HG03442 (cell line): ENCODE data around the gene MICALL1.
"Not testable (repeated sequence)": the region's sequence is repeated elsewhere in the genome, so short reads cannot be mapped to it uniquely, and the experiment has no call there.

Experiments used
- ATAC-seq: cut with Tn5 transposase; IDR thresholded peaks from one replicate; pipeline ENCODE4 v1.9.1; 2021; ENCODE audit warnings: mild to moderate bottlenecking, moderate library complexity; ENCODE audit not compliant: unreplicated experiment

MICALL1 gene

DNA sequence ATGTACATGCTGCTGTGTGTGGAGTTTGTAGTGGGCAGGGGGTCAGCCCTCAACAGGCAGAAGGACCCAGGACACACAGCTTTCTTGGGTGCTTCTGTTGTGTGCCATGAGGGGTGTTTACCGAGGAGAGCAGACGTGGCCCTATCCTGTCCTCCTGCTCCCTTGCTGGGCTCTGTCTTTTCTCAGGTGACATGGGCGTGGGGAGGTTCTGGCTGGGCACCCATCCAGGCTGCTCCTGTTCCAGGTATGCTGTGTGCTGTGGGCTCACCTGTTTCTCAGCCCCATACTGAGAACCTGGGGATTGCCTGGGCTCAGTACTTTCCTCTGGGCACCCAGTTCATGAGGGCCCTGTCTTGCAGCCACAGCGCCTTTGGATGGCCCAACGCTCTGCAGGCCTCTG lies 23.3 kb downstream of the MICALL1 start:
- ATAC-seq: no peak

DNA sequence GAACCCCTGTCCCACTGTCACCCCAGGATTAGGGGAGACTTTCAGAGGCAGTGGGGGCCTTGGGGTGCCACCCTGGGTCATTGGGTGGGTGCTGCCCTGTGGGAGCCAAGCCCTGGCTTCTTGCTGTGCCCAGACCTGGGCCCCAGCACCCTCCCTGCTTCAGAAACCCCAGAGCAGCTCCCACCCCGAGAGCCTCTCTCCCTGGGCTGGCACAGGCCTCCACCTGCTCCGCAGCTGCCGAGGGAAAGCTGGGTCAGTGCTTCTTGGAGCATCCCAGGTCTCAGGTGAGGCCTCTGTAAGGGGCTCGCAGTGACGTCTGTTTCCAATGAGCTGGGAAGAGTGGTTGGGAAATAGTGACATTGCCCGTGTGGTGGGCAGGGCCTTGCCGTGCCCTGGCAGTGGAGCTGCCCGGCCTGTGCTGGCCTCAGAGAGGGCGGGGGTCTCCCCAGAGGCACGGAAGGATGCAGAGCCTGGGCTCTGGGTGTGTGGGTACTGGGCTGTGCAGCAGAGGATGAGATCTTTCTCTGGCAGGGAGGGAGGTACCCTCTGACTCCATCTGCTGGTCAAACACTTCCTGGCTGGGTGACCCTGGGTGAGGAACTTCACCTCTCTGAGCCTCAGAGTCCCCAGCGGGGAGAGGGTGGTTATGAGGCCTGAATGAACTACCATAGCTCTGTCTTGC lies 24.3 kb downstream of the MICALL1 start:
- no peak for ATAC-seq

DNA sequence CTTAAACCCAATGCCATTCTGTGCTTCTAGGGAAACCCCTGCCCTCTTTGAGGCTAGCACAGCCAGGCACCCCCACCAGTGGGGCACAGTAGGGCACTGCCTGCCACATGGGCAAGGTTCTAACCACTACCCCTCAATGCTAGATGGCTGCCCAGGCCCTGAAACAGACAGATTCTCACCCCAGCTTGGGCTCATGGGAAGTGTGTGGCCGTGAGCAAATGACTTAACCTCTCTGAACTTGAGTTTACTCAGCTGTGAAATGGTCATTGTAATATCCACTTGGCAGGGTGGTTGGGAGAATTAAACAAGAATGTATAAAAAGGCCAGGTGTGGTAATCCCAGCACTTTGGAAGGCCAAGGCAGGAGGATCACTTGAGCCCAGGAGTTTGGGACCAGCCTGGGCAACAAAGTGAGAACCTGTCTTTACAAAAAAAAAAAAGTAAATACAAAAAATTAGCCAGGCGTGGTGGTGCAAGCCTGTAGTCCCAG lies 24.9 kb downstream of the MICALL1 start:
- no peak for ATAC-seq

DNA sequence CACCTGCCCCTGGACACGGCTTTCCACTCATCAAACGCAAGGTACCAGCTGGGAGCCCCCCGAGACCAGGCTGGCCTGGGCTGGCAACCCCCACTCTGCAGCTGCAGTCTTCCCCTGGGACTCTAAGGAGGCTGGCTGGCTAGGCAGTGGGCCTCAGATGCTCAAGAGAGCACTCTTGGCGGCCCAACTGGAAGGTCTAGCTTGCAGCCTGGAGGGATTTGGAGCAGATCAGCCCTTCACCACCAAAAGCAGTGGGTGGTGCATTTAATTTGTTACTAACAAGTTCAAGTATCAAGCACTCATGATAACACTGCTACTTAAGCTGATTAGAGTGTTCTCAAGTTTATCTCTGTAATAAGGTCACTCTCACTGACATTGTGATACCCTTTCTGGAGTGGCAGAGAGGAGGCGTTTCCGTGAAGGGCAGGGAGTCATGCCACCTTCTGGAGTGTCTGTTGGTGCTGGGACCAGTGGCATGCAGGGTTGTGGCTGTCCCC lies 25.8 kb downstream of the MICALL1 start:
- ATAC-seq: no peak

DNA sequence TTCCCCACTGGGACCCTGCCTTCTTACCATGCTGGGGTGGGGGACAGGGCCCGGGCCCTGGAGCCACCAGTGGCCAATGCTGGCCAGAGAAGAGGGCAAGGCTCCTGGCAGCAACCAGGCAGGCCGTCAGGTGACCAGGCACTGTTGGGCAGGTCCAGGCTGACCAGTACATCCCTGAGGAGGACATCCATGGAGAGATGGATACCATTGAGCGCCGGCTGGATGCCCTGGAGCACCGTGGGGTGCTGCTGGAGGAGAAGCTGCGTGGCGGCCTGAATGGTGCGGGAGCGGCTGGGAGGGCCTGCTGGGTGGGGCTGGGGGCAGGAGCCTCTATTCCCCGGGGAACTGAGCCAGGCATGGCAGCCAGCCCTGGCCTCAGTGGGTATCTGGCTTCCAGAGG lies 26.3 kb downstream of the MICALL1 start:
- ATAC-seq: no peak

DNA sequence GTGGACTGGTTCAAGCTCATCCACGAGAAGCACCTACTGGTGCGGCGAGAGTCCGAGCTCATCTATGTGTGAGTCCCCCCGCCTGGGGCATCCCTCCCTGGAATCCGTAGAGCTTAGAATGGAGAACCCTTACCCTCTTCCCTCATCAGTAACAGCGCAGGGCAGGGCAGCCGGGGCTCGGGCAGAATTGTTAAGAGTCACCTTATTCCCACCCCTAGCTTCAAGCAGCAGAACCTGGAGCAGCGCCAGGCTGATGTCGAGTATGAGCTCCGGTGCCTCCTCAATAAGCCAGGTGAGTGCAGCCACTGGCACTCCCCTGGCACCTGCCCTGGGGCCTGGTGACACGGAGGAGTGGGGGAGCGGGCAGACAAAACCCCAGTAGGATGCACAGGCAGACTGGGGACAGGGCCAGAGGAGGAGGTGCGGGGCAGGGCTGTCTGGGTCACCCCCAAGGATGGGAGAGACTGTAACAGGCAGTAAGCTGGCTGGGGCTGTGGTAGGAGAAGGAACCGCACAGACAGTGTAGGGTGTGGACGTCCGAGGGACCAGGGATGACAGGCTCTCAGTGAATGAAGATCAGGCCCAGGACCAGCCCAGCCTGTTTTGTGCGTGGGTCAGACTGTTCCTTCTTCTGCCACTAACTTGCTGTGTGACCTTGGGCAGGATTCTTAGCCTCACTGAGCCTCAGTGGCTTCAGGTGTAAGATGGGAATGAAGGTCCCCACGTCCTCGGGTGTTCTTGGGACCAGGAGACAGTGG lies 26.9 kb downstream of the MICALL1 start:
- ATAC-seq: no peak

DNA sequence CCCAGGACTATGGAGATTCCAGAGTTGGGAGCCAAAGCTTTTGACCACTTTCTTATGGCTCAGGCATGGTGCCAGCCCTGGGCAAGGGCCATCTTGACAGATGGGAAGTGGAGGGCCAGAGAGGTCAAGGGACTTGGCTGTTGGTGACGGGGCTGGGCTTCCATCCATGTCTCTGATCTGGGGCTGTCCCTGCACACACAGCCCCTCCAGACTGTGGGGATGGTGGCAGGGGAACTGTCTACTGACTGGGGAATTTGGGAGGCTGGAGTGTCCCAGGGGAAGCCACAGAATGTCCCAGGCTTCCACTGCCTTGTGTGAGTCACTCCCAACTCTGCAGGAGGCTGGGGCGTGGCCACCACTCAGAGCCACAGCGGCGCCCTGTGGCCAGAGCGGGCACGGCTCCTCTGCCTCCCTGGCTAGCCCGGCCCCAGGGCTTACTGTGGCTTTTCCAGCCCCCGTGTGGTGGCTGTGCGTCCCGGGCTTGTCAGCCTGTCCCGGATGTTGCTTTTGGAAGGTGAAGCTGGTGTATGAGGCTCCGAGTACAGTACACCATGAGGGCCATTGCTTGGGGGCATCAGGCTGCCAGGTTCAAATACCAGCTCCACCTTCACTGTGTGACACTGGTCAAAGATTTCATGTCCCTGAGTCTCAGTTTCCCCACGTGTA lies 27.7 kb downstream of the MICALL1 start:
- ATAC-seq: peak; percentile 62

DNA sequence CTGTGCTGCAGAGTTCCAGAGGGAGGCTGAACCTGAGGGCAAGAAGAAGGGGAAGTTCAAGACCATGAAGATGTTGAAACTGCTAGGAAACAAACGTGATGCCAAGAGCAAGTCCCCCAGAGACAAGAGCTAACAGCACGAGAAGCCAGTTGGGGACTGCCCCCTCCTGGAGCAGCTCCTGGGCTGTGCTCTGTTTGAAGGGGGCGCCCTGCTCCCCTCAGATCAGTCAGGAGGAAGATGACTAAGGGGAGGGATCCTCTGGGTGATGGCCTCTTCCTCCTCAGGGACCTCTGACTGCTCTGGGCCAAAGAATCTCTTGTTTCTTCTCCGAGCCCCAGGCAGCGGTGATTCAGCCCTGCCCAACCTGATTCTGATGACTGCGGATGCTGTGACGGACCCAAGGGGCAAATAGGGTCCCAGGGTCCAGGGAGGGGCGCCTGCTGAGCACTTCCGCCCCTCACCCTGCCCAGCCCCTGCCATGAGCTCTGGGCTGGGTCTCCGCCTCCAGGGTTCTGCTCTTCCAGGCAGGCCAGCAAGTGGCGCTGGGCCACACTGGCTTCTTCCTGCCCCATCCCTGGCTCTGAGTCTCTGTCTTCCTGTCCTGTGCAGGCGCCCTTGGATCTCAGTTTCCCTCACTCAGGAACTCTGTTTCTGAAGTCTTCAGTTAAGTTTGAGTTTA lies 34.7 kb downstream of the MICALL1 start:
- ATAC-seq: no peak

DNA sequence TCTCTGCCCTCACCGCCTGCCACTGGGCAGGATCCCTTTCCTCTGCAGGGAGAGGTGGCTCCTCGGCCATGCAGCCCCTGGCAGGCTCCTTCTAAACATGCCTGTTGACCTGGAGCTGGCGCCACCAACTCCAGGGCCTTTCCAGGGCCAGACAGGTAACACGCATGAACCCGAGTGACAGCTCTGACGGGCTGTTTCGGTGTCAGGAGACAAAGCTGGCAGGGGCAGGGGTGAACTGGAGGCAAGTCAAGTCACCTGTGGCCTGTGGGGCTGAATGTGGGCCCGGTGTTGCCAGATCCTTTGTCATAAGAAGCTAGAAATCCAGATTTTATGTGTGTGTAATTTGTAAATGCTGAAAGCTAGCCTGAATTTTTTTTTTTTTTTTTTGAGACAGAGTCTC lies 36.0 kb downstream of the MICALL1 start:
- no peak for ATAC-seq

DNA sequence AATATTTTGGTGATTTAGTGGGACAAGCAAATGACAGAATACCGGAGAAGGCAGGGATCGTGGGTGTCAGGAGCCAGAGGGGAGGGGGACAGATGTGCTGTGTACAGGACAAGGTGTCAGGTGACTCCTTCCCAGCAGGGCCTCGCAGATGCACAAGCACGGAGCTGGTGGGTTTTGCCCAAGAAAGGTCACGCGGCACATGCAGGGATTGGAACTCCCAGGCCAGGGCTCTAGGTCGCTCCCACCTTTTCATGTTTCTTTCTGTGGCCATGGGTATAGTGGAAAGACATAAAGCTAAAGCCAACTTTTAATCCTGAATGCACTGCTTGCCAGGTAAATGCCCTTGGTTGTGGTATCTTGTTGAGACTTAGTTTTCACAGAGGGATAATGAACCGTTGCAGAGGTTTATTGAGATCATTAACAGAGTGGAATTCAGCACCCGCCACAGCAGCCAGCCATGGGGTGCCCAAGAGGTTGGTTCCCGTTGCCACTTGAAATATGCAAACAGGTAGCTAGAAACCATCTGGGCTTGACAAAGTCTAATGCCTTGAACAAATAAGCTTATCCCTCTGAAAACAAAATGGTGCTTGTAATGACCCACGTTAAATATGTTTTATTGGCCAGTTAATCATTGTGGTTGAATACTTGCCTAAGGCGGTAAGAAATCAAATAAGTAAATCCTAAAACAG lies 37.2 kb downstream of the MICALL1 start:
- no peak for ATAC-seq

DNA sequence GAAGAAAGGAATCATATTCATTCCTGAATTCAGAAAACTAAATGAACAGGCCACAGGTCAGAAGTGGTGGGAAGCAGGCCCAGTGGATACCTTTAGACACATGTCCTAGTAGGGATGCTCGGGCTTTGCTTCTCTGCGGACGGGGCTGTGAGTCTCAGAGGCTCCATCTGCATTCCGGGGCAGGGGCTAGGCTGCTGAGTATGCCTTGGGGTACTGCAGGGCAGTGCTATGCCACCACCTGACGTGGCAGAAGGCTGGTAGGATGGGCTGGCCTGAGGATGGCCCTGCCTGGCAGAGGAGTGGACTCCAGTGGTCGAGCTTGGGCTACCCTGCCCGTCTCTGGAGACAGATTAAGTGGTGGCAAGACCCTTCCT lies 37.7 kb downstream of the MICALL1 start:
- ATAC-seq: no peak

DNA sequence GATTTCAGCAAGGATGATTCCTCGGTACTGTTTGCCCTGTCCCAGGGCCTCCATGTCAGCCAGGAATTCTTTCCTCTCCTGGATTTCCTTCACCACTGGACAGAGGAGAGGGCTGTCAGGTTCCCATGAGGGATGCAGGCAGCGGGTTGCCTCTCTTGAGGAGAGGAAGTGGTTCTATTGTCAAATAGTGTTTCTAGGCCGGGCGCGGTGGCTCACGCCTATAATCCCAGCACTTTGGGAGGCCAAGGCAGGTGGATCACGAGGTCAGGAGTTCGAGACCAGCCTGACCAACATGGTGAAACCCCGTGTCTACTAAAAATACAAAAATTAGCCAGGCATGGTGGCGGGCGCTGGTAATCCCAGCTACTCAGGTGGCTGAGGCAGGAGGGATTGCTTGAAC lies 38.3 kb downstream of the MICALL1 start:
- ATAC-seq: not testable (repeated sequence)

DNA sequence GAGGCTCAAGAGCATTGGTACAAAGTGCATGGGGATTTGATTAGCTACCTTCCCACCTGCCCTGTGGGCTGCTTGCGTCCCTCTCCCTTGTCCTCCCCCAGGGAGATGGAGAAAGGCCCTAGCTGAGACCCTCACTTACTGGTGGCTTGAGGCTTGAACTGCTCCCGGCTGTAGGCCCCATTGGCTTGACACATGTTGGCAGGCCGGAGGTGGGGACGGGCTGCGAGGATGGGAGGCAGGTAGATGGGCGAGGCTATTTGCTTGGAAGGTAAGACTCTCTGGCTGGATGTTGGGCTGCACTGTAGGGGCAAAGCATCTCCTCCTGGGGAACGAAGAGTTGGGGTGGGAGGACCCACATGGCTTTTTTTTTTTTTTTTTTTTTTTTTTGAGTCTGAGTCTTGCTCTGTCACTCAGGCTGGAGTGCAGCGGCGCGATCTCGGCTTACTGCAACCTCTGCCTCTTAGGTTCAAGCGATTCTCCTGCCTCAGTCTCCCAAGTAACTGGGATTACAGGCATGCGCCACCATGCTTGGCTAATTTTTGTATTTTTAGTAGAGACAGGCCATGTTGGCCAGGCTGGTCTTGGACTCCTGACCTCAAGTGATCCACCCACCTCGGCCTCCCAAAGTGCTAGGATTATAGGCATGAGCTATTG lies 41.2 kb downstream of the MICALL1 start:
- ATAC-seq: not testable (repeated sequence)

DNA sequence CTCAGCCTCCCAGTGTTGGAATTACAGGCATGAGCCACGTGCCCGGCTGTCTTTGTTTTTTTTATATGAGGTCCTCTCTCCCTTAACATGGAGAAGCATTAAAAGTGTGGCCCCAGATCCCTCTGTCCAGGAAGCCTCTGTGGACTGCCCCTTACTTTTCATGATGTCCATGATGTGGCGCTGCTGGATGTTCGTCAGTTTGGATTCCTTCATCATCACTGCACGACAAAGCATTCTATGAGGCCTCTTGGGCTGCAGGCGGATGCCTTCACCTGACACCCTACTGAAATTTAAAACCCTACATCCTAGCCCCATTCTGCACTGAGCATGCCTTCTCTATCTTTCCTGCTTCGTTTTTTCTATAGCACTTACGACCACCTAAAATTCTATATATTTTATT lies 45.2 kb downstream of the MICALL1 start:
- no peak for ATAC-seq

DNA sequence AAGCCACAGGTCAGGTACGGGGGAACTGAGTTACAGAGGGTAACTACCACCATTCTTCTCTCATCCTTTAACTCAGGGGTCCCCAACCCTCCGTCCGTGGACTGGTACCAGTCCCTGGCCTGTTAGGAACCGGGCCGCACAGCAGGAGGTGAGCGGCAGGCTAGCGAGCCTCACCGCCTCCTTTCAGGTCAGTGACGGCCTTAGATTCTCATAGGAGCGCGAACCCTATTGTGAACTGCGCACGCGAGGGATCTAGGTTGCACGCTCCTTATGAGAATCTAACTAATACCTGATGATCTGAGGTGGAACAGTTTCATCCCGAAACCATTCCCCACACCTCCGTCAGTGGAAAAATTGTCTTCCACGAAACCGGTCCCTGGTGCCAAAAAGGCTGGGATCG lies 46.5 kb downstream of the MICALL1 start:
- not testable (repeated sequence) for ATAC-seq

DNA sequence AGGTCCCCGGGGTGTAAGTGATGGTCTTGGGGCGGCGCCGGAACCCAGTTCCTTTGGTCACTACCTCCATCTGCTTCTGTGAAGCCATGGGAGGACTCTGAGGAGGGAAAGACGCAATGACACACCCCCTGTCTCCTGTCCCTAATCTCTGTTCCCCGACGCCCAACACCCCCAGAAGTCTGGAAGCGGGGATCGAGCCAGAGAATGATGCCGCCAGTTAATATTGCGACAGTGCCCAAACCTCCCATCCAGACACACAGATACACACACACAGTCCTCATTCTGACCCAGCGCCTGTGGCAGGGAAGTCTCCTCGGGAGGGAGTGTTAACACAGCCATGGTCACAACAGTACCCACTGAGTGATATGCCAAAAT lies 47.0 kb downstream of the MICALL1 start:
- no peak for ATAC-seq

DNA sequence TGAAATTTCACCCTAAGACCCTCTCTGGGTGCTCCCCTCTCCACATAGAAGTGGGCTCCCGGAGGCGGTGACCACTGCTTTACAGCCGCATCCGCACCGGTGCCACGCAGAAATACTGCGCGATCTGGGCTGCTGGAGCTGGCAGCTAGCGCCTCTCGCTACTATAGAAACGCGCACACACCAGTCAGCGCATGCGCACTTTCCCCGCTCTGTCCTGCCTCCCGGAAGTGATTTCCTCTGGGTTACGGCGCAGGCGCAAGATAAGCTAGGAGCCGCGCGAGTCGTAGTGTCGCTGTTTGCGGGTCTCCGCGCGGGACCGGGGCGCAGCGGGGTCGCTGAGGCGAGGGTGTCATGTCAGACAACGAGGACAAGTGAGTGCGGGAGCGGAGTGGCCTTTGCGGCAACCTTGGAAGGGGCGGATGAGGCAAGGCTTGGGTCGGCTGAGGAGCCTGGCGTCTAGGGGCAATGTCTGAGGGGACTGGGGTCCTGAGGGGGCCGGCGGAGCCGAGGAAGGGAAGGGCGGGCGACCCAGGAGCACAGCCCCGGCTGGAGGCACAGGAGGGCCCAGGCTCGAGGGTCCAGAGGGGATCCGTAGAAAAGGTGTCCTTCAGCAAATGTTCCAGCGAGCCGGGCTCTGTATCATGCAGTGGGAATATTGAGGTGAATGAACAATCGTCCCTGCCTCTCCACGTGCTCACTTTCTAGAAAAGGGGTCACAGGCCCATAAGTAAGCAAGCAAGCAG lies 47.5 kb downstream of the MICALL1 start, which contains the start of the genes C22orf23 and POLR2F:
Gene C22orf23, minus strand, starts transcription at position 165 of the 743 bp plus-strand sequence. CDS start 452 bp downstream, outside the sequence.
Gene POLR2F, plus strand, starts transcription at position 263 of the 743 bp plus-strand sequence. Its CDS starts 89 bp downstream, at position 352.
- peak; percentile 84 for ATAC-seq

DNA sequence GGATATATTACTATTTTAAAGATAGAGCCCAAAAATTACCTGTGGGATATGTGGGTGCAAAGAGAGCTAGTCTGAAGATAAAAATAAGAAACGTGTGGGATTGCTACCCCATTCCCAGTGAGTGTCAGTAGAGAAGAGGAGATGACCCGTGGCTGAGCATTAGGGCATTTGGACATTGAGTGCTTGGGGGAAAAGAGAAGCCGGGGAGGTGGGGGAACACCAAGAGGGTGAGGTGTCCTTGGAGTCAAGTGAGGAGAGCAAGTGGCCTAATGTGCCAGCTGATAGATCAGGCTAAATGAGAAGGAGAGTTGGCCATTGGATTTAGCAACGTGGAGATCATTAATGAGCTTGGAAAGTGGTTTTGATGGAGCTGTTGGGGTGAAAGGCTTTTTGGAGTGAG lies 48.6 kb downstream of the MICALL1 start:
- ATAC-seq: no peak

DNA sequence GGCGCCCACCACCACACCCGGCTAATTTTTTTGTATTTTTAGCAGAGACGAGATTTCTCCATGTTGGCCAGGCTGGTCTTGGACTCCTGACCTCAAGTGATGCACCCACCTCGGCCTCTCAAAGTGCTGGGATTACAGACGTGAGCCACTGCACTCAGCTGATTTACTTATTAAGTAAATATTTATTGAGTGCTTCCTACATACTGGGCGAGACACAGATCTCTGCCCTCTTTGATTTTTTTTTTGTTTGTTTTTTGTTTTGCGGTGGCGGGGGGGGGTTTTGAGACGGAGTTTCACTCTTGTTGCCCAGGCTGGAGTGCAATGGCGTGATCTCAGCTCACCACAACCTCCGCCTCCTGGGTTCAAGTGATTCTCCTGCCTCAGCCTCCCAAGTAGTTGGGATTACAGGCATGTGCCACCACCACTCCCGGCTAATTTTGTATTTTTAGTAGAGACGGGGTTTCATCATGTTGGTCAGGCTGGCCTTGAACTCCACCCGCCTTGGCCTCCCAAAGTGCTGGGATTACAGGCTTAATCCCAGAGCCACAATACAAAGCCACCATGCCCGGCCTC lies 49.8 kb downstream of the MICALL1 start:
- not testable (repeated sequence) for ATAC-seq
